Colonic mucosa (tissue), 4 donors: Measurements from ENCODE around the gene GALNT3. TPM values are rescaled to one million over a fixed set of nuclear protein-coding genes. Genes with fewer than 3 reads are reported as not detected.

Source experiments
- DNase-seq: peaks from one replicate; pipeline ENCODE4 v3.0.0-alpha.2; 2020
- H3K27ac ChIP-seq: fragments of 200-600 bp; one replicate; pipeline ENCODE4 v1.8.0; 2021
- H3K27me3 ChIP-seq: fragments of 200-600 bp; one replicate; pipeline ENCODE4 v1.8.0; 2021
- H3K36me3 ChIP-seq: fragments of 200-600 bp; one replicate; pipeline ENCODE4 v1.8.0; 2021
- H3K4me1 ChIP-seq: fragments of 200-600 bp; one replicate; pipeline ENCODE4 v1.8.0; 2021; ENCODE audit warnings: mild to moderate bottlenecking
- H3K4me3 ChIP-seq: fragments of 200-600 bp; one replicate; pipeline ENCODE4 v1.8.0; 2021
- H3K9ac ChIP-seq, 2 donors: one replicate each; pipeline ENCODE4 v1.7.0; 2013; ENCODE audit warnings: control low read depth in 2 of 2, low read depth in 2 of 2, low read length in 2 of 2
- H3K9me3 ChIP-seq: fragments of 200-600 bp; one replicate; pipeline ENCODE4 v1.8.0; 2021
- intact Hi-C: fragments of 100-400 bp; cut with DNase I; formaldehyde crosslinking; loops from one replicate; pipeline ENCODE4 v1.14.1; 2022
- total RNA-seq, 2 donors: library from RNA; stranded (reverse); fragmentation: NEBNext Ultra II Directional in 1 of 2; extraction: Animal tissue kit (Norgen Biotek cat#: 25700) in 1 of 2; gene quantifications; one replicate each; pipeline ENCODE4 v1.2.1, GENCODE V29; 2021
- TF ChIP-seq, protein P1 (sequence below): fragments of 200-600 bp; IDR thresholded peaks from one replicate; pipeline ENCODE4 v1.8.0; 2022; ENCODE audit warnings: antibody characterized with exemption, mild to moderate bottlenecking
- donor health status: healthy.
- donor health status: DM: no; HTN: no; CAD: no.
- donor health status: DM: no; HTN: no; CAD: no.

The GALNT3 gene
- total RNA-seq, 2 donors from 2014 or later: 86.2 to 117 TPM

DNA sequence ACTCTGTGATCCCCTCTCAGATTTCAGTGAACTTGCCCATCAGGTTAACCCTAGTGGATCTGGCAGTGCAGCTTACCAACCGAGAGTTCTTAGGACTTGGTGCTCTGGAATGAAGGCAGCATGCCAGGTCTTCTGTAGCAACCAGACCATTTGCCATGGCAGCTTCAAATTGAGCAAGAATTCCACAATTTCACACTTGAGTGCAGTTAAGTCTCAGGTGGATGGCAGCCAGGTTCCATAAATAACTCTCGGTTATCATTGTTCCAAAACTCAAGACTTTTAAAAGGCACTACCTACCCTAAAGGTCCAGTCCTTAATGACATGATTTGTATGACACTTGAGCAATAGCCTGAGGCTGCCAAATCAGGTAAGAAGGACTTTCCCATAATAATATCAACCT is 48.1 kb downstream of the GALNT3 start:
- H3K9ac ChIP-seq: no peak overlapping the region
- no peaks in the 10 kb centered on the region for H3K27me3 ChIP-seq
- no peaks in the 10 kb centered on the region for H3K36me3 ChIP-seq
- intact Hi-C loops: no loop called here
- DNase-seq: no peak
- no peaks in the 10 kb centered on the region for H3K9me3 ChIP-seq
- H3K4me1 ChIP-seq: no peaks in the 10 kb centered on the region
- TF ChIP-seq, protein P1, sequence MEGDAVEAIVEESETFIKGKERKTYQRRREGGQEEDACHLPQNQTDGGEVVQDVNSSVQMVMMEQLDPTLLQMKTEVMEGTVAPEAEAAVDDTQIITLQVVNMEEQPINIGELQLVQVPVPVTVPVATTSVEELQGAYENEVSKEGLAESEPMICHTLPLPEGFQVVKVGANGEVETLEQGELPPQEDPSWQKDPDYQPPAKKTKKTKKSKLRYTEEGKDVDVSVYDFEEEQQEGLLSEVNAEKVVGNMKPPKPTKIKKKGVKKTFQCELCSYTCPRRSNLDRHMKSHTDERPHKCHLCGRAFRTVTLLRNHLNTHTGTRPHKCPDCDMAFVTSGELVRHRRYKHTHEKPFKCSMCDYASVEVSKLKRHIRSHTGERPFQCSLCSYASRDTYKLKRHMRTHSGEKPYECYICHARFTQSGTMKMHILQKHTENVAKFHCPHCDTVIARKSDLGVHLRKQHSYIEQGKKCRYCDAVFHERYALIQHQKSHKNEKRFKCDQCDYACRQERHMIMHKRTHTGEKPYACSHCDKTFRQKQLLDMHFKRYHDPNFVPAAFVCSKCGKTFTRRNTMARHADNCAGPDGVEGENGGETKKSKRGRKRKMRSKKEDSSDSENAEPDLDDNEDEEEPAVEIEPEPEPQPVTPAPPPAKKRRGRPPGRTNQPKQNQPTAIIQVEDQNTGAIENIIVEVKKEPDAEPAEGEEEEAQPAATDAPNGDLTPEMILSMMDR: no peak
- H3K27ac ChIP-seq: no peak overlapping the region
- H3K4me3 ChIP-seq: no peak overlapping the region

DNA sequence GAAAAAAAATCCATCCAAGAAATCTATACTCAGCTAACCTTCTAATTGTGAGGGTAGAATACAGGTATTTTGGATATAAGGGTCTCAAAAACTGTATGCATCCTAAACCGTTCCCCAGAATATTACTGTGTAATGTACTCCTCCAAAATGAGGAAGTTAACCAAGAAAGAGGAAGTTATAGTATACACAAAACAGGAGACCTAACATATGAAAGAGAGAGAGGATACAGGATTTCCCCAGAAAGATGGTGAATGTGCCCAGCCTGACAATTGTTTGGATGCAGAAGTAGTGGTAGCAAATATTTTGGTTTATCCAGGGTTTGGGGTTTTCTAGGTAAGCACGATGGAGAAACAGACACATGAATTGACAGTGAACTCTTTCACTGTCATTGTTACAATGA is 50.6 kb downstream of the GALNT3 start:
- H3K27ac ChIP-seq: no peak overlapping the region
- no peak overlapping the region for H3K9ac ChIP-seq
- TF ChIP-seq, protein P1: no peak
- no peaks in the 10 kb centered on the region for H3K4me1 ChIP-seq
- no peak for DNase-seq
- intact Hi-C loops: no loop called here
- H3K36me3 ChIP-seq: no peaks in the 10 kb centered on the region
- no peaks in the 10 kb centered on the region for H3K9me3 ChIP-seq
- H3K4me3 ChIP-seq: no peak overlapping the region
- no peaks in the 10 kb centered on the region for H3K27me3 ChIP-seq

DNA sequence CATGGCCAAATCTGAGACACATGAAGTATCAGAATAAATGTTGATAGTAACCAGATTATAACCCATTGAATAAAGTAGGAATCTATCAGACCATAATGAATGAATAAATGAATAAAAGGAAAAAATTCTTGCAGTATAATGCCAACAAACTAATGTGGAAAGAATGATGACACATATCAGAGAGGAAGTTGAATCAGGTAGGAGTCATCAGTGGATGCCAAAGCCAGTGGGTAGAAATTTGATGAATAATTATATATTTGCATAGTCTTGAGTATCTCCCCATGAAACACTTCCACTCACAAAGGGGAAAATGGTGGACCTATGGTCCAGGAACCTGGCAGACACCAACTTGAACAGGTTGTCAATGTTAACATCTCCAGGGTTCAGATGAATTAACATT is 68.6 kb downstream of the GALNT3 start:
- Histone ChIP-seq H3K27me3 (no peaks in the 10 kb centered on the region), H3K4me1 (no peaks in the 10 kb centered on the region), H3K4me3 (no peak overlapping the region), H3K9me3 (no peaks in the 10 kb centered on the region), H3K36me3 (no peaks in the 10 kb centered on the region), H3K9ac (no peak overlapping the region), H3K27ac (no peak overlapping the region)
- intact Hi-C loops: no loop called here
- DNase-seq: no peak
- TF ChIP-seq, protein P1: no peak

GRCh38 chr2:165720511-165720910 is 73.5 kb downstream of the GALNT3 start:
- DNase-seq: no peak
- Histone ChIP-seq H3K36me3 (no peaks in the 10 kb centered on the region), H3K27me3 (no peaks in the 10 kb centered on the region), H3K9ac (no peak overlapping the region), H3K4me1 (no peaks in the 10 kb centered on the region), H3K27ac (no peak overlapping the region), H3K9me3 (no peaks in the 10 kb centered on the region), H3K4me3 (no peak overlapping the region)
- TF ChIP-seq, protein P1: no peak
- intact Hi-C loops: no loop called here

GRCh38 chr2:165718610-165719210 is 75.3 kb downstream of the GALNT3 start:
- Histone ChIP-seq H3K9ac (no peak overlapping the region), H3K36me3 (no peaks in the 10 kb centered on the region), H3K27me3 (no peaks in the 10 kb centered on the region), H3K4me1 (no peaks in the 10 kb centered on the region), H3K4me3 (no peak overlapping the region), H3K9me3 (no peaks in the 10 kb centered on the region), H3K27ac (no peak overlapping the region)
- TF ChIP-seq, protein P1: no peak
- intact Hi-C loops: no loop called here
- DNase-seq: no peak
